Activated T-cell treated with anti-CD3 and anti-CD28 coated beads, Interleukin-2, amount 50 U/mL, for 48 hours (primary cell): ENCODE data around the gene FAM174B.

Experiments used
- DNase-seq, 2 experiments: peaks; one replicate each; pipeline ENCODE4 v3.0.0-alpha.2; 2020

FAM174B gene

DNA sequence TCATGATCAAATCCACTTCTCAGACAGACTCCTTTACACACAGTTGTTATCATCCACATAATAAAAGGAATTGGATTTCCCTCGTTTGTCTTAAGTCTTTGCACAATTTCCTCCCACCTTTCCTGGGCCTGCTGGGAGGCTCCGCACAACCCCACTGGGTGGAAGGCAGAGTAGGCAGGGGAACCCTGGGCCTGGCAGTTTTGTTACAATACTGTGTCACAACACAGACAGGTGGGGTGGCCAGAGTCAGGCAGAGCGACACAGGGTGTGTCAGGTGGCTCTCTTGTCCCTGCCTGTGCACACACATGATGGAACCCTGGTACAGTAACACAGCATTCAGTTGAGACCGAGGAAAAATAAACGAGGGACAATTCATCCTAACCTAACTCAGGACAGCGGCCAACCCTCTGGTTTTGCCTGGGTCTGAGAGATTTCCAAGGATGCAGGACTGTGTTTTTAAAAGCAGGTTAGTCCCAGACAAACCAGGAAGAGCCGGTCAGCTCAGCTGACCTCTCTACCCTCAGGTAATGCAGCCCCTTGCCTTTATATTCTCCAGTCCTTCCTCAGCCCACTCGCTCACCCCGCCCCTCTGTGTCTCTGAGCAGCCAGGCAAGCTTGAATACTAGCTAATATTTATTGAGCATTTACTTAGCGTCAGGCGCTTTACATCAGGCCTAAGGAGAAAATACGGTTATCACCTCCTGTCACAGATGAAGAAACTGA, 8.8 kb upstream of the FAM174B start:
- DNase-seq: no peak

DNA sequence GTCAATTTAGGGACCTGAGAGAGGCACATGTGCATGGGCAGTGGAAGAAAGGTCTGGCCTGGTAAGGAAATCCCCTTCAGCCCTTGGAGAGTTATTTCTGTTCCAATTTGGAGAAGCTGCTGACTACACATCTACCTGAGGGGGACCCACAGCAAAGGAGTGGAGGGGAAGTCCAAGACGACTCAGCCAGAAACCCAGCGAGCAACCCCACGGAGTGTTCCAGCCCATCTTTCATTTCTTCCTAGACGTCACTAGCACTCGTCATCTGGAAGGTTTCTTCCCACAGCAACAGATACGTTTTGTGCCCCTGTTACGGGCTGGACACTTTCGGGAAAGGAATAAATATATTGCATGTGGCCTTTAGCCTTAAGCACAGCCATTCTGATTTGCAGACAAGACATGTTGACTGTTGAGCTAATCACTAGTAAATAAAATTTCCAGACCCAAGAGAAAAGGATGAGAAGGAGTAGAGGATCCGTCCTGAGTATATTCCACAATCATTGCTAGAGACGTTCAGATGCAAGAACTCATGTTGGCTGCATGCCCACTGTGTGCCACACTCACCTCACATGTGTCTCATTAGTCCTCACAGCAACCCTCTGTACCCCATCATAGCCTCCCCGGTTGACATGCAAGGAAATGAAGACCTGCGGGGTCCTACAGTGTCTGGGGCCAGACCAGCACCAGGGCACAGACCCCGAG, 7.8 kb upstream of the FAM174B start:
- peak; percentile 40 to 46 for DNase-seq

DNA sequence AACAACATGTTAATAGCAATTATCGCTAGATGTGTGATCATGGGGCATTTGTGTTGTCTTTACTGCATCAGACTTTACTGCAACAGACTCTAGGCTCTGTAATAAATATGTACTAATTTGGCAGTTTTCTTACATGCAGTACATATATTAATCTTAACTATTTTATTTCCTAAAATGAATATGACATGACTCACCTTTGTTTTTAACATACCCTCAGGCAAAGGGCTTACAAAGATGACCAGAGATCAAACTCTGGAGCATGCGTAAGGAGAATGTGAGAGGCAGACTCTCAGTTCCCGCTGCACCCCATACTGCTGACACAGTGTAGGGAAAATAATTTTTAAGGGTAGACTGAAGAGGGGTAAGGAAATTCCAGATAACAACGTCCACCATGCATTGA, 7.2 kb upstream of the FAM174B start:
- DNase-seq: no peak

DNA sequence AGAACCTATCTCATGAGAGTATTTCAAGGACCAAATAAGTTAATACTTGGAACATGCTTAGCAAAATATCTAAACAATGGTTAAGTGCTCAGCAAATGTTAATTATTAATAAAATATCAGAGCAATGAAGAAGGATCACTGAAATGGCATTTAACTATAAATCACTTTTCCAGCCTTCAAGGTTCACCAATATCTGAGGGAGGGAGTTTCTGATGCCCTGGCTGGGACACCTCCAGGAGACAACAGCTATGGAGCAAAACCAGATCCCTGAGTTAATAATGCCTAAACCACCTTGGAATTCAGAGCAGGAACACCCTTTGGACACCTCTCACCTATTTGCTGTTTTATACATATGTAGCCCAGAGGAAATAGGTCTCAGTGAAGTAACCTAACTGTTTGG, 6.4 kb upstream of the FAM174B start:
- DNase-seq: no peak

DNA sequence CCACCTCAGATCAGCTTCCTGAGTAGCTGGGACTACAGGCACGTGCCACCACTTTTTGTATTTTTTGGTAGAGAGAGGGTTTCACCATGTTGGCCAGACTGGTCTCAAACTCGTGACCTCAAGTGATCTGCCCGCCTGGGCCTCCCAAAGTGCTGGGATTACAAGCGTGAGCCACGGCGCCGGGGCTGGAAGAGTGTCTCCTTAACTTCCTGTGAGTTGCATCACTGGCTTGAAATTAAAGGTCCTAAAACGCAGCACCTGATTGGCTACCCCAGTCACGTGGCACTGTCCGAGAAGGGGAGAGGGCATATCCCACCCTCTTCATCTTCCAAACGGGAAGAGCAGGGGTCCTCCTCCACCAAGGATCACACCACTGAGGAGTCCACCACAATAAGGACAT, 5.5 kb upstream of the FAM174B start:
- DNase-seq: no peak

GRCh38 chr15:92657486-92657885, 1.9 kb upstream of the FAM174B start:
- no peak for DNase-seq

- no peak for DNase-seq
Observed at GRCh38 chr15:92656089-92656488, 514 bp upstream of the FAM174B start.

DNA sequence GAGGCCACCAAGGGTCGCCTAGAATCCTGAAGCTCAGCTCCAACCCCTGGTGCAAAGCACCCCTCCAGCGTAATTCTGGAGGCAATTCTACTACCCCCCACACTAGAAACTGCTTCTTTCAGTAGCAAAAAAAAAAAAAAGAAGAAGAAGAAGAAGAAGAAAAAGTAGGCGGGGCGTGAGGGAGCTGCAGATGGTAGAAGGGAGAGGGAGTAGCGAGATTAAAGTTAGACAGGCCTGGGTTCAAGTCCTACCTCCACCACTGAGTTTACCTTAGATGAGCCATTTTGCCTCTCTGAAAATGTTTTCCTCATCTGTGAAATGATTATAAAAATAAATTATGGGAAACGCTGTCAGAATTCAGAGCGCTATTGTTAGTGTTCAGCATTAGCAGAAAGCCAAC, 913 bp downstream of the FAM174B start:
- no peak for DNase-seq

DNA sequence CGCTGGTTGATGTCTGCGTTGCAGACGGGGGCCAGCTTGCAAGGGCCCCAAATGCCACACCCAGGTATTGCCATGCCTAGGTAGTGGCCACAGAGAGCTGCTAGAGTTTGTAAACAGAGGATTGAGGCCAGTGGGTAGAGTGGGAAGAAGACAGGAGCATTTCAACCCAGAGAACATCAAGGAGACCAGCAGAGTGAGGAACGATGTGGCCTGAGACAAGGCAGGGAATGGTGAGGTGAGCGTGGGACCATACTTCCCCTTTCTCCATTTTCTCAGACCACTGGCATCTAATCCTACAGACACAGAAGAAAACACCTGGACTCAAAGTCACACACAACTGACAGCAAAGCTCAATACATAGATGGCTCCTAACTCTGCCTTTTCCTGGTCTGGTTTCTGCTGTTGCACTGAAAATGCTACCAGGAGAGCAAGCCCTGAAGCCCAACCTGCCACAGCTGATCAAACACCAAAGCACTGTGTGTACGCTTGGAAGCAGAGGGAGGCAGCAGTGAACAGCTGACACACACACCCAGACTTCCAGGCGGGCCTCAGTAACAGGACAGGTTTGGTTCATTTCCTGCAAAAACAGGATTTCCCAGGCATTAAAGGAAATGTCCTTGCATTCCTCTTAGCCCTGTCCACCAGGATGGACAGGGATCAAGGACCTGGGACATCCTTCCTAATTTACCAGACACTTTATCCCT, 1.6 kb downstream of the FAM174B start:
- peak in 1 of 2 experiments; percentile 4 for DNase-seq

DNA sequence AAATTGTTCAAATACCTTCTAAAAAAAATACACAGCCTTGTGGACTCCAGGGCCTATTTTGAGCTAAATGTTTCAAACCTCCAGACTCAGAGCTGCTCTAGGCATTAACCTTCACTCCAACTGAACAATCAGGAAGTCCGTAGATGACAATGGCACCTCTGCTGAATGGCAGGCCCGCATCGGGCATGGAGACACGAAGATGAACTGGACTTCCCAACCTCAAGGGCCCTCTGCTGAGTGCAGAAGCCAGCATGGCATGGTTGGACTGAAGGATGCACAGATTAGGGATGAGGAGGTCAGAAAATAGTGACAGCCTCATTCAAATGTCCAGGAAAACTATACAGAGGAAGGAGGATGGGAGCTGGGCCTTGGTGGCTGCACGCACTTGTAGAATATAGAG, 2.2 kb downstream of the FAM174B start:
- no peak for DNase-seq

- DNase-seq: no peak
Observed at GRCh38 chr15:92652576-92652966, 3.0 kb downstream of the FAM174B start.

DNA sequence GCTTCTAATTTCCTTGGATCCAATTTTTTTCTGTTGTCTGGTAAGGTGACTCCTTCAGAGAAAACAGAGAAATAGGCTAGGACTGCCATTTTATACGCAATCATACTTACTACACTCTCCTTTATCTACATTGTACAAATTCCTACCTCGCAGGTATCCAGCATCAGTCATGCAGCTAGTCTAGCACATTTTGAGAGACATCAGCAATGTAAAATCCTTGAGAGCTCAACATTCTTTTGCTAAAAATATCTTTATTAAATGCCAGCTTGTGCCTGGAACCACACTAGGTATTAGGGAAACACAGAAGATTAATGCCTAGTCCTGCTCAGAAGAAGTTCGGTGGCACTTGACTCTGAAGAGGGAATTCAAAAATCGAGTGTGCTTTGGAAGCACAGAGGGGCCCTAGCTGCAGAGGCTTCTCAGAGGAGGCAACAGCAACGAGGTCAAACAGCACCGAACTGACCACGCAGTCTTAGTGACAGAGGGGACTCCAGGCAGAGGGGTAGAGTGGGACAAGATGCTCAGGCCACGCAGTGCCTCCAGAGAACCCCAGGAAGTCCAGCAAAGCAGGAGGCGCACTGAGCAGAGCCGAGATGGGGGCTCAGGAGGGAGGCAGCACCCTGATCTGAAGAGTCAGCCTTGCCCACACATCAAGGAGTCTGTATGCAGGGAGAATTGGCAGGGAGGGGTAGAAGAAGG, 3.5 kb downstream of the FAM174B start:
- no peak for DNase-seq

DNA sequence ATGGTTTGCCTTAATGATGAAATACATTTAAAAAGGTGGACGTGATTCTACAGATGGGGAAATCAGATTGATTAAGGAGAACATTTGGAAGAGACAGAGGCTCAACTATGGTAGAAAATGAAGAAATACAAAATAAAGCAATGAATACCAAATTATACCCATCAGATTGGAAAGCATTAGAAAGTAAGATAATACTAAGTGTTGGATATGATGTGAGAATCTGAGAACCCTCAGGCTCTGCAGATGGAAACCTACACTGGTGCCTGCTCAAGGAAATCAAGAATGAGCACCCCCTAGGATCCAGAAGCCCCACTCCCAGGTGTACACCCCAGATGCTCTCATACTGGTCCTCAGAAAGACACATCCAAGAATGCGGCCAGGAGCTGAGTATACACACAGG, 4.6 kb downstream of the FAM174B start:
- DNase-seq: no peak

DNA sequence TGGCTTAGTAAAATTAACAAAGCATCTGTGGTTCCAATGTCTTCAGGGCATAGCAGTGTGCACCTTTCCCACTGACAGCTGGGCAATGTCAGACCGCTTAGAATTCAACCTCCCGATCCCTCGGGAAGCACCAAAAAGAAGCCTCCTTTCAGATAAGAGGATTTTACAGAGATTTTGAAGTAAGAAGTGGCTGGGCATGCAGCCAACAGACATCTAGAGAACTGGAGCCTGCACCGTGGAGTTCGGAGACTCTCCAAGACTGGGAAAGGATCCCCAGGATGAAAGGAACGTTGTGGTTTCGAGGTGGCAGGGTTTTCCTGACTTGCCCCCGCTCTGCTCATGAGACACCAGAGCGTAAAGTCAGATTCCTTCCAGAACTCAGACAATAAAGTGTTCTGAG, 5.3 kb downstream of the FAM174B start:
- DNase-seq: no peak

GRCh38 chr15:92648190-92648875, 7.2 kb downstream of the FAM174B start:
- no peak for DNase-seq

DNA sequence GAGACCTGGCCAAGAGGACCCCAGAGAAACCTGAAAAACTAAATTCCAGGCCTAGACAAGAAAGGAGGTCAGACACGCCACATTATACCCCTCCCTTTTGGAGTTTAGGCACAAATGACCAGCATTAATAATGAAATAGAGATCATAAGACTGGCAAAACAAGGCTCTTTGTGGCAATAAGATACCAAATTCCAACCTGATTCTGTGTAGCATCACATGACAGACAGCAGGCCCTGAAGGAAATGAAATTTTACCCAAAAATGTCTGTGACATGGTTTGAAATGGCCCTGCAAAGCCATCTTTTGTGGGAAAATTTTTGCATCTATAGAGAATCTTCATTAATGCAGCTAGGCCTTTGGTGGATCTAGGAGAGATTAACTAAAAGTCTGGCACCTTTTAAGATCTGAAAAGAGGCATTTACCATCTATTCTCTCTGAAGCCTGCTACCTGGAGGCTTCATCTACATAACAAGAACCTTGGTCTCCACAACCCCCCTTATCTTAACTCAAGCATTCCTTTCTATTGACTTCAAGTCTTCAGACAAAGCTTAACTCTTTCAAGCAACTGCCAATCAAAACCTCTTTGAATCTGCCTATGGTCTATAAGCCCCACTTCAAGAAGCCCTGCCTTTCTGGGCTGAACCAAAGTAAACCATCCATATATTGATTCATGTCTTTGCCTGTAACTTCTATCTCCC, 8.0 kb downstream of the FAM174B start:
- no peak for DNase-seq

GRCh38 chr15:92646216-92646615, 9.4 kb downstream of the FAM174B start:
- no peak for DNase-seq

GRCh38 chr15:92645731-92646130, 9.8 kb downstream of the FAM174B start:
- no peak for DNase-seq

DNA sequence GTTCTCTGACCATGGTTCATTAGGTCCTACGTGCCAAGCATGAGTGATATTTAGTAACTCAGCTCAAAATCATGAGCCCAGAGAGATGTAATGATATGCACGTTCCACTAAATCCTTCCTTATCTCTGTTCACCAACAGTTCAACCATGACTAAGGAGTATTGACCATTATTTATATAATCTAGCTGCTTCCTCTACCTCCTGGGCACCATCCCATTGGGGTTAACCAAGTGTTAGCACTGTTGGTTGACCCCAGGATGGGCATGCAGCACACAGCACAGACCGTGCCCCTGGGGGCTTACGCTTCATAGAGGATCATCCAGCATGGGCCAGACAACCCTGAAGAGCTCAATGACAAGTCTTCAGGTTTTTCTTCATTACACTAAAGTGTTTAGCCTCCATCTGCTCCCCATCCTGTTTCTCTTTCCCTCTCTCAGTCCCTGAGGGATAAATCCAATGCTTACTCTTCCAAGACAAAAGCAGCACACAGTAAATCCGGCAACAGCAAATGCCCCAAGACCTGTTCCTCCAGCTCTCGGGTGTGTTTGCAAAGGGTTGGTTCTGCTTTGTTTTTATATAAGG, 10.4 kb downstream of the FAM174B start:
- no peak for DNase-seq

GRCh38 chr15:92643849-92644815, 11.4 kb downstream of the FAM174B start:
- DNase-seq: no peak
